NOMO-1 (cell line): Measurements from ENCODE around the gene F10.

Experiments used
- DNase-seq, 2 experiments: peaks; one replicate each; lab custom pipeline; 2025; ENCODE audit not compliant: unreplicated experiment in 2 of 2; lab: John Stamatoyannopoulos, UW

Gene F10

GRCh38 chr13:113115363-113116205, 7.0 kb upstream of the F10 start:
- DNase-seq: no peak

DNA sequence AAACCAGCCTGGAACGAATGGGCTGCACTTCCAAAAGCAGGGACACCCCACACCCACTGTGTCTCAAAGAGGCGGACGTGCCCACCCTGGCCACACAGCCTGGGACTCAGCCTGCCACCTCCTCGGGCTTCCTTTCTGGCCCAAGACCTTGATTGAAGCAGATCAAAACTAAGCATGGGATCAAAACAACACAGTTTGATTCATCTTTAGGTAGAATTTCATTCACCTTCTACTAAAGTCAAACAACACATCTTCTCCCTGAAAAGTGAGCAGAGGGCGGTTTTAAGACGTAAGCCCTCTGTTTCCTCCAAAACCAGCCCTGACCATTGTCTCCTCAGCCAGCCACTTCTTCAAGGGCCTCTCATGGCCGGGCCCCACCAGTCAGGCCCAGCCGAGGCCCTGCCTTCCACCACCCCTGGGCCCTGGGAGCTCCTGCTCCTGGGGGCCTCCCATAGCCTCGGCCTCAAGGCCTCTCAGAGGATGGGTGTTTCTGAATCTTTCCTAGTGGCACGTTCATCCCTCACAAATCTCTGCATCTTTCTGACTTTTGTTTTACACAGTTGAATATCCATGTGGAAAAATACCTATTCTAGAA, 6.3 kb upstream of the F10 start:
- DNase-seq: no peak

GRCh38 chr13:113116871-113117271, 5.7 kb upstream of the F10 start:
- no peak for DNase-seq

- DNase-seq: no peak
Observed at GRCh38 chr13:113117335-113117872, 5.2 kb upstream of the F10 start.

DNA sequence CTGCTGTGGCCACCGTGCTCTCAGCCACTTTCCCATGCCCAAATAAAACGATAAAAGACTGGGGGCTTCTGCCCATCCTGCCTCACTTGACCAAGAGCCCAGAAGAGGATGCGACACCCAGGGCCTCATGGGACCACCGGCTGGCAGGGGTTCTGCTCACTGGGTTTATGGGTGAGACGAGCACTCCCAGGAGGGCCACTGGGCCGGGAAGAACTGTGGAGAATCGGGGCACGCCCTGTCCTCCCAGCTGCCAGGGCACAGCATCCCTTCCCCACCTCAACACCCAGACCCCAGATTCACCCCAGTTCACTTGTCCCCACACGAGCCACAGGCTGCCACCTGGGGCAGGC, 4.7 kb upstream of the F10 start:
- DNase-seq: no peak

- DNase-seq: no peak
Observed at GRCh38 chr13:113118261-113119021, 4.2 kb upstream of the F10 start.

DNA sequence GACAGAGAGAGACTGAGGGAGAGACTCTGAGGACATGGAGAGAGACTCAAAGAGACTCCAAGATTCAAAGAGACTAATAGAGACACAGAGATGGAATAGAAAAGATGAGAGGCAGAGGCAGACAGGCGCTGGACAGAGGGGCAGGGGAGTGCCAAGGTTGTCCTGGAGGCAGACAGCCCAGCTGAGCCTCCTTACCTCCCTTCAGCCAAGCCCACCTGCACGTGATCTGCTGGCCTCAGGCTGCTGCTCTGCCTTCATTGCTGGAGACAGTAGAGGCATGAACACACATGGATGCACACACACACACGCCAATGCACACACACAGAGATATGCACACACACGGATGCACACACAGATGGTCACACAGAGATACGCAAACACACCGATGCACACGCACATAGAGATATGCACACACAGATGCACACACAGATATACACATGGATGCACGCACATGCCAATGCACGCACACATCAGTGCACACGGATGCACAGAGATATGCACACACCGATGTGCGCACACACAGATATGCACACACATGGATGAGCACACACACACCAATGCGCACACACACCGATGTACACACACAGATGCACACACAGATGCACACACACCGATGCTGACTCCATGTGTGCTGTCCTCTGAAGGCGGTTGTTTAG, 3.3 kb upstream of the F10 start:
- no peak for DNase-seq

GRCh38 chr13:113119822-113120189, 2.8 kb upstream of the F10 start:
- no peak for DNase-seq

DNA sequence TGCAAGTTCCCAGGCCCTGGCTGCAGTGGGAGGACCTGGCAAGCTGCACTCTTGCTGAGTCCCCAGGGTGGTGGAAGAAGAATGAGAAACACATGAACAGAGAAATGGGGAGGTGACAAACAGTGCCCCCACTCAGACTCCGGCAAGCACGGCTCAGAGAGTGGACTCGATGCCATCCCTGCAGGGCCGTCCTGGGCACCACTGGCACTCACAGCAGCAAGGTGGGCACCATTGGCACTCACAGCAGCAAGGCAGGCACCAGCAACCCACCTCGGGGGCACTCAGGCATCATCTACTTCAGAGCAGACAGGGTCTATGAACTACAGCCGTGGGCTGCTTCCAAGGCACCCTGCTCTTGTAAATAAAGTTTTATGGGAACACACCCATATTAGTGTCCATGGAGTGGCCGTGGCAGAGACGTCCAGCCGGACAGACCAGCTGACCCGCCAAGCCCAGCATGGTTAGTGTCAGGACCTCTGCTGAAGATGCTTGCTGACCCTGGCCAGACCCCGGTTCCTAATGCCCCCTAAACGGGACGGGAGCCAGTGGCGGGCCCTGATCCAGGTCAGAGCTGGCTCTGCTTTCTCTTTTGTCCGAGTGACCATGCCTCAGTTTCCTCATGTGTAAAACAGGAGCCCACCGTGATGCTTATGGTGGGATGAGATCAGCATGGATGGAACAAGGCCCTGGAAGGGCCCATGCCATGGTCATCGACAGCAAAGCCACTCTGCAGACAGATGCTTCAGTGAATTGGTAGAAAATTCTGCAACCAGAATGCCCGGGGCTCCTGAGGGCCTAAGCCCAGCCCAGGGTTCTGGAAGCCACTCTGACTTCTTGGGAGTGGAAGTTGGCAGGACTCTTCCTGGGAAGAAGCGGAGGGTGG, 2.1 kb upstream of the F10 start:
- DNase-seq: no peak

DNA sequence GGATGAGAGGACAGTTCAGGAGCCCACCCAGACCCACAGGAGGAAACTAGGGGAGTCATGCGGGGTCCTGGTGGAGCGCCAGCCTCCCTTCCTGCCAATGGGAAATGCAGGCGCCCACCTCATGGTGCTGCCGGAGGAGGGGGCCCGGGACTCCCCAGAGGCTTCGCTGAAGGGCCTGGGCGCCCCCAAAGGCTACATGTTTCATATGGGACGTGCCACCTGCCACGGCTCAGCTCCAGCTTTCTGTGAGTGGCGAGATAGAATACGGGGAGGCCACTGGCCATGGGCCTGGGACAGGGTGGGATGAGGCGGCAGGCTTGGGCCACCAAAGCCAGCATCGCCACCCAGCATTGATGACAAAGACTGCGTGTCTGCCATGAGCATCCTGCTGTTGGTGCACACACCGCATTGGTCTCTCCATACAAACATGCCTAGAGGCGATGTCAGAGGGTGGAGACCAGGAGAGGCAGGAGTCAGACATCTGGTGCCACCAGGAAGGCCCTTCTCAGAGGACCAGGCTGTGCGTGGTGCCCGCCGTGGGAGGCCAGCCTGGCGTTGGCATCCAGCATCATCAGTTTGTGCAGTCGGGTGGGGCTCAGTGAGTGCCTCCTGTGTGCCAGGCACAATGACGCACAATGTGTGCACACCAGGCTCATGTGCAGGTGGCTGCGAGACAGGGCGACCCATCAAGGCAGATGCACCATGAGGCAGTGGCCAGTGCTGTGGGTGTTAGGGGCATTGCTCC, 1.2 kb upstream of the F10 start:
- no peak for DNase-seq

DNA sequence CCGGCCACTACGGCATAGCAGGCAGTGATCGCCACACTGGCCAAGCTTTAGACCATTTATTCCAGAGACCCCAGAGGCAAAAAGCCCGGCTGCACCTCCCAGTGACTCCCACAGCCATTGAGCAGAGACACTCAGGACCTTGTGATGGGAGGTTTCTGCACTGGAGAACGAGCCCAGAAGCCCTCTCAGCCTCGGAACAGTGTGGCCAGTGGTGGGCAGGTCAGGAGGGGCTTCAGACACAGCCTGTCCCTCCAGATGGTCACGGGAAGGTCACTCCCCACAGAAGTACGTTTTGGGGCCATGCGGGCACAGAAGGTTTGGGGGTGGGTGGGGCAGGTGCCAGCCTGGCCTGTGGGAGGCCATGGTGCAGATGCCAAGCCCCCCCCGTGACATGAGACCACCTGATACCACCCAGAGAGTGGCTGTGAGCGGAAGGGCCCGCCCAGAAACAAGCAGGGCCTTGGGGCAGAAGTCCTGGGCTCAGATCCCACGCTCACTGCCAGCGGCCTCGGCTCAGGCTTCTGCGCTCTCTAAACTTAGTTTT, 599 bp upstream of the F10 start:
- DNase-seq: no peak

- DNase-seq: no peak
Observed at GRCh38 chr13:113123226-113124201, 915 bp downstream of the F10 start.

DNA sequence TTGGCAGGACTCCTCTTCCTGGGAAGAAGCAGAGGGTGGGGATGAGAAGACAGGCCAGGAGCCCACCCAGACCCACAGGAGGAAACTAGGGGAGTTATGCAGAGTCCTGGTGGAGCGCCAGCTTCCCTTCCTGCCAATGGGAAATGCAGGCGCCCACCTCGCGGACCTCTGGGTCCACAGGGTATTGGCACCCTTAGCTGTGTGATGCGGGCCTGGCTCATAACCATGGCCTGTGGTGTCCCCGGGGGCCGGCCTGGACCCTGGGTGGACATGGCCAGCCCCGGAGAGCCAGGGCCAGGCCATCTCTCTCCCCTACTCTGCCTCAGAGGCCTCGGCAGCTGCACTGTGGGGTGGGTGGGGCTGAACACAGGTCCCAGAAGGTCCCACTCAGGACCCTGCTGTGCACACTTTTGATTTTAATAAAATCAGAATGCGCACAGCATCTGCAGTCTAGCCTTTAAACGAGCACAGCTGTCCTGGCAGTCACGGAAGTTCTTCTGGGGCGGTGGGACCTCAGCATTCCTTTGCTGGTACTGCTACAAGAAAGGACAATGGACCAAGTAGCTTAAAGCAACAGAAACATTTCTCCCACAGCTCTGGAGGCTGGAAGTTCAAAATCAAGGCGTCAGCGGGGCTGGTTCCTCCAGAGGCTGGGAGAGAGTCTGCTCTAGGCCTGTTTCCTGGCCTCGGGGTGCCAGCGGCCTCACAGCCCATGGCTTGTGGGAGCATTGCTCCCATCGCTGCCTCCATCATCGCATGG, 1.8 kb downstream of the F10 start:
- no peak for DNase-seq

- DNase-seq: no peak
Observed at GRCh38 chr13:113125506-113126264, 3.1 kb downstream of the F10 start.

GRCh38 chr13:113126265-113127150, 3.9 kb downstream of the F10 start:
- no peak for DNase-seq

GRCh38 chr13:113129480-113129879, 6.9 kb downstream of the F10 start:
- DNase-seq: no peak
